Keratinocyte (primary cell): ENCODE measurements around the gene DIS3L2.

Source experiments
- EZH2 ChIP-seq: IDR thresholded peaks from one replicate; pipeline ENCODE4 v1.6.1; 2012; ENCODE audit warnings: inconsistent platforms, mild to moderate bottlenecking, low read length, moderate library complexity
- TF ChIP-seq, protein P1 (sequence below), 3 experiments: IDR thresholded peaks in 1 of 3; conservative IDR thresholded peaks in 1 of 3; optimal IDR thresholded peaks in 1 of 3; 2 replicates in 2 of 3; 3 replicates in 1 of 3; pipeline versions ENCODE3 to v1.5.1; 2011; ENCODE audit warnings: low read length in 3 of 3, mild to moderate bottlenecking in 3 of 3, moderate library complexity in 2 of 3, control low read depth in 1 of 3, inconsistent platforms in 1 of 3; ENCODE audit not compliant: insufficient read depth in 2 of 3; ENCODE audit errors: extremely low read depth in 1 of 3

DNA sequence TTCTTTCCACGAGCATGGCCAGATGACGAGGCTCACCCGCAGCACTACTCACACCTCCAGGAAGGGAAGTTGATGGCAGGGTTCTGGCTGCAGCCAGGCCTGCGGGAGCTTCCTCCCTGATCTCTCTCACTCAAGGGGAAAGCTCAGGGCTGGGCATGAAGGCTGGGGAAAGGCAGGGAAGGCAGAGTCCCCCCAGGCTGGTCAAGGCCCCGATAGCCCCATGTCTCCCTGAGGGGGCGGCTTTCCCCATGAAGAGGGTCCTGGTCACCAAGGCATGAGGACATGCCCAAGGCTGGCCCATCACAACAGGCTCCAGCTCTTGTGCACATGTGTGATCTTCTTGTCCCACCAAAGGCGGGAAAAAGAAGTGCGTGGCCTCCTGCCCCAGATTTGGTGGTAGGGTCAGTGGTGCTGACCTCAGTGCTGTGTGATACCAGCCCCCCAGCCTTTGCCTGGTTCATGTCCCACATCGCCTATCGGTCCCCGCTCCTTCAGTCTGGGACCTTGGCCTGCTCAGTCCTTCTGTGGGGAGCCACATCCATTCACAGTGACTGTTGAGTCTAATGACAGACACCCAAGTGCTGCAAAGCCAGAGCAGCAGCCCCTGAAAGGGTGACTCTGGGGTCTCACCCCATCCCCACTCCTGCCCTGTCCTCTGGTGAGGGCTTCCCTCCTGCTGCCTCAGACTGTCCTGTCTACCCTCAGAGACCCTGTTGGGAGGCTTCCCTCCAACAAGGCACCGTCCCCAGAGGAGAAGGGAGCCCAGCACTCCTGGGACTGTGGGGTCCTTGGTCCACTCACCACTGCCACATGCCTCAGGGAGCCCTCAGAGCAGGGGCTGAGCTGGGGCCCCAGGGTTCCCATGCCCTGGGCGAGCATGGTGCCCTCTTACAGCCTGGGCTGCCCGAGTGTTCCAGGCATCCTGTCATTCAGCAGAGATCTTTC lies 367.3 kb downstream of the DIS3L2 start:
- TF ChIP-seq, protein P1, sequence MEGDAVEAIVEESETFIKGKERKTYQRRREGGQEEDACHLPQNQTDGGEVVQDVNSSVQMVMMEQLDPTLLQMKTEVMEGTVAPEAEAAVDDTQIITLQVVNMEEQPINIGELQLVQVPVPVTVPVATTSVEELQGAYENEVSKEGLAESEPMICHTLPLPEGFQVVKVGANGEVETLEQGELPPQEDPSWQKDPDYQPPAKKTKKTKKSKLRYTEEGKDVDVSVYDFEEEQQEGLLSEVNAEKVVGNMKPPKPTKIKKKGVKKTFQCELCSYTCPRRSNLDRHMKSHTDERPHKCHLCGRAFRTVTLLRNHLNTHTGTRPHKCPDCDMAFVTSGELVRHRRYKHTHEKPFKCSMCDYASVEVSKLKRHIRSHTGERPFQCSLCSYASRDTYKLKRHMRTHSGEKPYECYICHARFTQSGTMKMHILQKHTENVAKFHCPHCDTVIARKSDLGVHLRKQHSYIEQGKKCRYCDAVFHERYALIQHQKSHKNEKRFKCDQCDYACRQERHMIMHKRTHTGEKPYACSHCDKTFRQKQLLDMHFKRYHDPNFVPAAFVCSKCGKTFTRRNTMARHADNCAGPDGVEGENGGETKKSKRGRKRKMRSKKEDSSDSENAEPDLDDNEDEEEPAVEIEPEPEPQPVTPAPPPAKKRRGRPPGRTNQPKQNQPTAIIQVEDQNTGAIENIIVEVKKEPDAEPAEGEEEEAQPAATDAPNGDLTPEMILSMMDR (optimal IDR thresholded peaks at IDR 0.05 in 1 of 3, IDR thresholded peaks at IDR 0.05 in 1 of 3, conservative IDR thresholded peaks at IDR 0.05 in 1 of 3; ENCODE audit: extremely low read depth in 1 of 3, insufficient read depth in 2 of 3, low read length in 3 of 3) = no peak
- no peak for TF ChIP-seq EZH2
